GM18508 (cell line): ENCODE measurements around the gene CD74.
"Not testable (repeated sequence)": the region's sequence is repeated elsewhere in the genome, so short reads cannot be mapped to it uniquely, and the experiment has no call there.

Experiments
- ATAC-seq: cut with Tn5 transposase; IDR thresholded peaks from one replicate; pipeline ENCODE4 v1.9.1; 2021; ENCODE audit warnings: moderate number of reproducible peaks; ENCODE audit not compliant: insufficient read depth, unreplicated experiment

CD74 gene

DNA sequence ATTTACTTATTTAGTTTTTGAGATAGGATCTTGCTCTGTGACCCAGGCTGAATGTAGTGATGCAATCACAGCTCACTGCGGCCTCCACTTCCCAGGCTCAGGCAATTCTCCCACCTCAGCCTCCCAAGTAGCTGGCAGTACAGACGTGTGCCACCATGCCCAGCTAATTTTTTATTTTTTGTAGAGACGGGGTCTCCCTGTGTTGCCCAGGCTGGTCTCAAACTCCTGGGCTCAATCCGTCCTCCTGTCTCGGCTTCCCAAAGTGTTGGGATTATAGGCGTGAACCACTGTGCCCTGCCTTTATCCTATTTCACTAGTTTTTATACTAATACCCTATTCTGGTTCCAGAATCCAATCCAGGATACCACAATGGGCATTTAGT, 30.0 kb upstream of the CD74 start:
- ATAC-seq: no peak

DNA sequence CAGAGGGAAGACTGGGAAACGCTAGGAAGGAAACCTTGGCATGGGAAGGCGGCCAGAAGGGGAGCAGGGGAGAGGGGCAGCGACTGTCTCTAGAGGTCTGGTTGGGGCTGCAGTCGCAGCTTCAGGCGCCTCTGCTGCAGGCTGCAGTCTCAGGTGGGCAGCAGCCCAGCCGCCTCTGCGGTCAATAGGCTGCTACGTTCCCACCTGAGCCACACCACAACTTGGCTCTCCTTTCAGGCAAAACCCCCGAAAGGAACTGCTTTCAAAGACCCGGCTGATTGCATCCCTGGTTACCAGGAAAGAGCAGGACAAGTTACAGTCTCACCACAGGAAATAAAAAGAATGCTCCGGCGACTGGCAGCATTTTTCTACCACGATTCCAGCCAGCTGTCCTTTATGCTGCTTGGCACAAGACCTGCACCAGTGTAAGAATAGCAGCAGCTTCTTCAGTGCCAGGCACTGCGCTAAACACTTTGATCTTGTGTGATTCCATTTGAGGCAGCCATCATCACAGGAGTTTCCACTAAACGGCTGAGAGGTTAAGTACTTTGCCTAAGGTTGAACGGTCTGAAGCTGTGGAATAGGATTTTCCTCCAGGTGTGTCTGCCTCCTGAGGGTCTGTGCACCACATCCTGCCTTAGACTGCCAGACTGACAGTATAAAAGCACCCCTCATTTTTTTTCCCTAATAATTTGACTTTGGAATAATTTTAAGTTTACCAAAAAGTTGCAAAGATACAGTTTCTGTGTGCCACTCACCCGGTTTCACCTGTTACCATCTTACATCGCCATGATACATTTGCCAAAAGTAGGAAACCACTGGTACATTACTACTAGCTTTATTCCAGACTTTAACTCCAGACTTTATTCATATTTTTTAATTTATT, 29.3 kb upstream of the CD74 start:
- no peak for ATAC-seq

DNA sequence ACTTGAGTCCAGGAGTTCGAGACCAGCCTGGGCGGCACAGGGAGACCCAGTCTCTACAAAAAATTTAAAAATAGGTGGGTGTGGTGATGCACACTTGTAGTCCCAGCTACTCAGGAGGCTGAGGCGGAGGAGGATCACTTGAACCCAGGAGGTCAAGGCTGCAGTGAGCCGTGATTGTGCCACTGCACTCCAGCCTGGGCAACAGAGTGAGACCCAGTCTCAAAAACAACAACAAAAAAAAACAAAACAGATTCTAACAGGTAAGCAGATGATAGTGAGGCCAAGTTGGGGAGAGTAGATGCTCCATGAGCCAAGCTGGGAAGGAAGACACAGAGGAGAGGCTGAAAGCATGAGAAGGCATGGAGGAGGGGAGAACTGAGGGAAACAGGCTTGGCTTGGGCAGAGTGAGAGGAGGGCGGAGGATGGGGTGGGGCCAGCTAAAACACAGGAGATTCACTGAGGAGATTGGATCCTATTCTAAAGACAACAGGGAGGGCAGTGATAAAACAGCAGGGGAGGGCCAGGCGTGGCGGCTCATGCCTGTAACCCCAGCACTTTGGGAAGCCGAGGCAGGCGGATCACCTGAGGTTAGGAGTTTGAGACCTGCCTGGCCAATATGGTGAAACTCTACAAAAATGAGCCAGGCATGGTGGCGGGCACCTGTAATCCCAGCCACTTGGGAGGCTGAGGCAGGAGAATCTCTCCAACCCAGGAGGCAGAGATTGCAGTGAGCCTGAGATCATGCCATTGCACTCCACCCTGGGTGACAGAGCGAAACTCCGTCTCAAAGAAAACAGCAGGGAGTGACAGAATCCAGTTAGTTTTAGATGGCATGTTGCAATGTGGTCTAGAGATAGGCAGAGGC, 28.5 kb upstream of the CD74 start:
- ATAC-seq: no peak

DNA sequence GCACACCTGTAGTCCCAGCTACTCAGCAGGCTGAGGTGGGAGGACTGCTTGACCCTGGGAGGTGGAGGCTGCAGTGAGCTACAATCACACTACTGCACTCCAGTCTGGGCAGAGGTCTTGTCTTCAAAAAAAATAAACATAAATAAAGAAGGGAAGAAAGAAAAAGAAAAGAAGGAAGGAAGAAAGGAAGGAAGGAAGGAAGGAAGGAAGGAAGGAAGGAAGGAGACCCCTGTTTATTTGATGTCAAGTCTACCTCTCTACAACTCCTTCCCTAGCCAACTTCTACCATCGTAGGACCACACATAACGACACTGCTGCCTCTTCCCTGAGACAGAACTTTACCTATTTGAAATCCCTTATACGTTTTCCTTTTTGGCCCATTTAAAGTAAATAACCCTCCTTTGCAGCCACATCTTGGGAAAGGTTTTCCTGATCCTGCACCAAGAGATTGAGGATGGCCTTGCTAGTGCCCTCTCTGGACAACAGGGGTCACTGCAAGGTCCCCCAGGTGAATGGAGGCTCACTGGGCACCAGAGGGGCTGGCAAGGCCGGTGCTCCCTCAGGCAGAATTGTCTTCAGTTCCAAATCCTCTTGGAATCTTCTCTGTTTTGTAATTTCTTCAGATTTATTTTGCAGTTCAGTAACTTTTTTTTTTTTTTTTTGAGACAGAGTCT, 26.3 kb upstream of the CD74 start:
- no peak for ATAC-seq

DNA sequence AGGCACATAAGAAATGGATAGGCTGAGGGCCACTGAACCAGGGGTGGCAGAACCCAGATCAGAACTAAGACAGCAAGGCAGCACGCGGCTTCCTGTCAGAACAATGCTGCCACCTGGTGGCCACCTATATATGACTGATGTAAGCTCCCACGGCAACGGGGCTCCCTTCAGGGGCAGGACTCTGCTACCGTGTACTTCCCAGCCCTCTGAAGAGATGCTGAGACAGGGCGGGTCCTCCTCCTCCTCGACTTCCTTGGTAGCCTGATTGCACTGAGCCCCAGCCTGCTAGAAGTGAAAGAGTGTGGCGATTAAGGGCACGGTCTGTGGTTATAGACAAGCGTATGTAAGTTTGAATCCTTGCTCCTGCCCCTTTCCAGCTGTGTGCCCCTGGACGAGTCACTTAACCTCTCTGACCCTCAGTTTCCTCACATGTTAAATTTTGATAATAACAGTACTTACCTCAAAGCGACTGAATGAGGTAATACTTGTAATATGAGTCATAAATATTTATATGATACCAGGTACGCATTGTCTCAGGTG, 23.5 kb upstream of the CD74 start:
- peak; percentile 87 for ATAC-seq

DNA sequence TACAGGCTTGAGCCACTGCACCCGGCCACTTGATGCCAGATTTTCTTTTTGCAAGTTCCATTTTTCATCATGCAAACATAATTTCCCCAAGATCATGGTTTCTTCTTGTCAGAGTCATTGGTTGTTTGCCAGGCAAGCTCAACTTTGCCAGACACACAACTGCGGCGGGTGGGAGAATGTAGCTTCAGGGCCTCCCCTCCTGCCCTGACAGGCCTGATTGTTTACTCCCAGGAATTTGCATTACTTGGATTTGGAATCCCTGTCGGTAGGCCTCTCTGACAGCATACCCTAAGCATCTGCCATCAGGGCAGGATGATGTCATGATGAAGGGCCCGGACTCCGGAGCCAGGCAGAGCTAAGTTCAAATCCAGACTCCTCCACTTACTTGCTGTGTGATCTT, 21.8 kb upstream of the CD74 start:
- ATAC-seq: no peak

DNA sequence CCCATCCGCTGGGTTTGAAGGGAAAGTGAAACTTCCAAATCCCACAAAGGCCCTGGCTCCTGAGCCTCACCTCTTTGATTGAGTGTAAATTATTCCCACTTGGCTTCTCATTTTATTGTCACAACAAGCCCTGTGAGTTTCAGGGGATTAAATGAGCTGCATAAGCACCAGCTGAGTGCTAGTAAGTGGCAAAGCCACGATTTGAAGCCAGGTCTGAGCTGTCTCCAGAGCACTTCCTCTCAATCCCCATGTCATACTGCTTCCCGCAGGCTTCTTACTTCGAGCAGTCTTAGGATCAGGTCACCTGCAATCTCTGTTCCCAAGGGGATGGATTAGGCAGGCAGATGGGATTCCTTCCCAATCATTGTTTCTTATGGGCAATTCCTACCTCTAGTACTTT, 18.9 kb upstream of the CD74 start:
- ATAC-seq: no peak

DNA sequence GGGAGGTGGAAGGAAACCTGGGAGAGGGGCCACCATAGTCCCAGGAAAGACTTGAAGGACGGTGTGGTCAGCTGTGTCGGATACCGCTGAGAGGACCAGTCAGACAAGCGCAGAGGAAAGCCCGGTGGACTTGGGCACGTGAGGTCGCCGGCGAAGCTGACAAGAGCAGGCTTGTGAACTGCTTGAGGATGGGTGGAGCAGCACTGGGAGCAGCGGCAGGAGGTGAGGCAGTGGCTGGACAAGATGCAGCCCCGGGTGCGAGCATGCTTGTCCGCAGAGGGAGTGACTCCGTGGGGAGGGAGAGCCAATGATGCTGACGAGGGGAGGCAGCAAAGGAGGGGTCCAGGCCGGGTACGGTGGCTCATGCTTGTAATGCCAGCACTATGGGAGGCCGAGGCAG, 18.3 kb upstream of the CD74 start:
- ATAC-seq: no peak

DNA sequence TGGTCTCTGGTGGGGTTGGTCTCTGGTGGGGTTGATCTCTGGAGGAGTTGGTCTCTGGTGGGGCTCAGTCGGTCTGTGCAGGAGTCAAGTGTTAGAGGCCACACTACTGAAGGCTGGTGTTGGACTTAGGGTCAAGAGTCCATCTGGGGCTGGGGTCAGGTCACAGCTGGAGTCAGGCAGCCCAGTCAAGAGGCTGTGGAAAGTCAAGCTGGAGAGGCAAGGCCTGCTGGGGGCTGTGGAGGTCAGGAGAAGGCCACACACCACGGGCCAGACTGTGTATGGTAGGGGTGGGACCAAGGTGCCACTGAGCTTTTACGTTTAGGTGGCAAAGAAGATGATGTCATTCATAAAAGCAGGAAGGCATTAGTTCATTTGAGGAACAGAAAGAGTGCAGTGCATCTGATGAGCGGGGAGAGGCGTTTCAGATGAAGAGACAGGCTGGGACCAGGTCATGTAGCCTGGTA, 16.7 kb upstream of the CD74 start:
- ATAC-seq: peak; percentile 83

DNA sequence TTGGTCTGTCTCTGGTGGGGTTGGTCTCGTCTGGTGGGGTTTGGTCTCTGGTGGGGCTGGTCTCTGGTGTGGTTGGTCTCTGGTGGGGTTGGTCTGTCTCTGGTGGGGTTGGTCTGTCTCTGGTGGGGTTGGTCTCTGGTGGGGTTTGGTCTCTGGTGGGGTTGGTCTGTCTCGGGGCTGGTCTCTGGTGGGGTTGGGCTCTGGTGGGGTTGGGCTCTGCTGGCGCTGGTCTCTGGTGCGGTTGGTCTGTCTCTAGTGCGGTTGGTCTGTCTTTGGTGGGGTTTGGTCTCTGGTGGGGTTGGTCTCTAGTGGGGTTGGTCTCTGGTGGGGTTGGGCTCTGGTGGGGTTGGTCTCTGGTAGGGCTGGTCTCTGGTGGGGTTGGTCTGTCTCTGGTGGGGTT, 16.3 kb upstream of the CD74 start:
- ATAC-seq: no peak

DNA sequence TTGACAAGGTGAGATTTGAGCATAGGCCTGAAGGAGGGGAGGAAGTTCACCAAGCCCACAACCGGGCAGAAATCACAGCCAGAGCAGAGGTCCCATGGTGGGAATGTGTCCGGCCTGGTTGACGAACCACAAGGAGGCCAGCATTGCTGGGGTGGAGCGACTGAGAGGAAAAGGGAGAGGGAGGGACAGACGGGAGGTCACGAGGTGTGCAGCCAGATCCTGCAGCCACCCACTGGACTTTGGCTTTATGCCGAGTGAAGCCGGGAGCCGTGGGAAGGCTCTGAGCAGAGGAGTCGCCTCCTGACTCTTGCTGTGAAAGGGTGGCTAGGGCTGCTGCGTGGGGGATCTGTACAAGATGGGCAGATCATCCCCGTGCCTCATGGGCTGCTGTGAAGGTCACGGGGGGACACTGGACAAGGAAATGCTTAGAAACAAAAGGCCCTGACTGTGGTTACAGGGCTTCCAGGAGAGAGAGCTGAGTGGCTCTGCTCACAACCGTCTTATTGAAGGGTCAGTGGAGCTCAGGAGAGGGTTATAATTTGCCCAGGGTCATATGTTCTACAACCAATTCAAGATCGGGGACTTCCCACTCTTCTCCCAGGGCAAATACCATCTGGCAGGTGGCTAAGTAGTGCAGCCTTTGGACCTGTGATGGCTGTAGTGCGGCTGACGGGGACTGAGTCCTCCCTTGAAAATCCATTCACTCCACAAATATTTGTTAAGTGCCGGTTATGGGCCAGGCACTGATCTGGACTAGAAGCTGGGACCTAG, 15.6 kb upstream of the CD74 start:
- no peak for ATAC-seq

DNA sequence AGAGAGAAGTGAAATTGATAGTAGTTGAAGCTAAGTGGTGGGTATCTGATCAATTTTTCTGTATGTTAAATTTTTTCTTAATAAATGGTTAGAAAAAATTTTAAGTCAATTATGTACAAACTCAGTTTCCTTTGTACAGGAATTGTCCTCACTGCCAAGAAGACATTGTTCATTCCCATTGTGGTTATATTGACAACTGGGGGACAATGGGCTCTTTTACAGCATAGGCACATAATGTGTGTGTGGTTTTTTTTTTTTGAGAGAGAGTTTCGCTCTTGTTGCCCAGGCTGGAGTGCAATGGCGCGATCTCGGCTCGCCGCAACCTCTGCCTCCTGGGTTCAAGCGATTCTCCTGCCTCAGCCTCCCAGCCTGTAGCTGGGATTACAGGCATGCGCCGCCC, 13.5 kb upstream of the CD74 start:
- ATAC-seq: not testable (repeated sequence)

DNA sequence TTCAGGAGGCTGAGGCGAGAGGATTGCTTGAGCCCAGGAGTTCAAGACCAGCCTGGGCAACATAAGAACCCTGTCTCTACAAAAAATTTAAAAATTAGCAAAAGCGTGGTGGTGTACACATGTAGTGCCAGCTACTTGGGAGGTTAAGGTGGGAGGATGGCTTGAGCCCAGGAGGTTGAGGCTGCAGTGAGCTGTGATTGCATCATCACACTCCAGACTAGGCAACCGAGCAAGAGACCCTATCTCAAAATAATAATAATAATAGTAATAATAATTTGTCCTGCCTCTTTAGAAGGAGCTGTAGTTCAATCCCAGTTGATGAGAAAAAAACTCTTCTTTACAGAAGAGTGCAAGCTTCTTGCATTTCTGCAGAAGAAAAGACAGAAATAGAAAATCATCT, 10.0 kb upstream of the CD74 start:
- no peak for ATAC-seq

DNA sequence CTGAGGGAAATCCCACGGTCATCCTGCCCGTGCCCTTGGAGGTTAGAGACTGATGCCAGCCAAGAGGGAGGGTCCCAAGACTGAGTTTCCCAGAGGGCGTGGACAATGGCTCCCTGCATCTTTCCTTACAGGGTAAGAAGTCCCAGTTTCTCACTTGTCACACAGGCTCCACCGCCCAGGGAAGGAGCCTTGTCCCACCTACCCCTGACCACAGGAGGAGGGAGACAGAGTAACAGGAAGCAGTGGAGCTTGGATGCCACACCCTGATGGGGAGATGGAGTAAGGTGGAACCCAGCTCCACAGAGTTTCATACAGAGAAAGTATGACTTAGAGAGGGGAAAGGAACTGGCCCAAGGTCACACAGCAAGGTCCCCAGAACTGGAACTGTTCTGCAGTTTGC, 9.4 kb upstream of the CD74 start:
- no peak for ATAC-seq

DNA sequence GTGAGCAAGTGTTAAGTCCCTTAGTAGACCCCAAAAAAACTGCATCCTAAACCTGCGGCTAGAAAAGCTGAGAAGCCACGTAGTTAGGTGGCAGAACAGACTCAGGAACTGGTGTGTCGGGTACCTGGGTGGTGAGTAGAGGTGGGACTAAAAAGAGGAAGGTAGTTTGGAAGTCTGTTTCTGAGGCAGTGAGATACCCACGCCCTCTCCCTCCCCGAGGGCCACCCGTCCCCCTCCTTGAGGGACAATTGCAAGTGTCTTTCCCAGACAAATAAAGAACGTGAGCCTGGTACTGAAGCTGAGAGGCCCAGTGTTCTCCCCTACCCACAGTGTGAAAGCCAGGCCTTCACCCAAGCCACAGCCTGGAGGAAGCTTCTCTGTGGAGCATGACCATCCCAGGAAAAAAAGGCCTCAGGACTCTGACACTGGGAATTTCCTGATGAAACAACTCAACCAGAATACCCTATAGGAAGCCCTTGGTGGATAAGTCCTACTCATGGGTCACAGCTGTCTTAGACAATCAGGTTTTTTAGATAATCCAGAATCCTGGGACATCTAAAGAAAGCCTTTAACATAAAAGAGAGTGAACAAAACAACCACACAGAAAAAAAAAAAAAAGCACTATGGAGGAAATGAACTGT, 7.0 kb upstream of the CD74 start:
- peak; percentile 55 for ATAC-seq

DNA sequence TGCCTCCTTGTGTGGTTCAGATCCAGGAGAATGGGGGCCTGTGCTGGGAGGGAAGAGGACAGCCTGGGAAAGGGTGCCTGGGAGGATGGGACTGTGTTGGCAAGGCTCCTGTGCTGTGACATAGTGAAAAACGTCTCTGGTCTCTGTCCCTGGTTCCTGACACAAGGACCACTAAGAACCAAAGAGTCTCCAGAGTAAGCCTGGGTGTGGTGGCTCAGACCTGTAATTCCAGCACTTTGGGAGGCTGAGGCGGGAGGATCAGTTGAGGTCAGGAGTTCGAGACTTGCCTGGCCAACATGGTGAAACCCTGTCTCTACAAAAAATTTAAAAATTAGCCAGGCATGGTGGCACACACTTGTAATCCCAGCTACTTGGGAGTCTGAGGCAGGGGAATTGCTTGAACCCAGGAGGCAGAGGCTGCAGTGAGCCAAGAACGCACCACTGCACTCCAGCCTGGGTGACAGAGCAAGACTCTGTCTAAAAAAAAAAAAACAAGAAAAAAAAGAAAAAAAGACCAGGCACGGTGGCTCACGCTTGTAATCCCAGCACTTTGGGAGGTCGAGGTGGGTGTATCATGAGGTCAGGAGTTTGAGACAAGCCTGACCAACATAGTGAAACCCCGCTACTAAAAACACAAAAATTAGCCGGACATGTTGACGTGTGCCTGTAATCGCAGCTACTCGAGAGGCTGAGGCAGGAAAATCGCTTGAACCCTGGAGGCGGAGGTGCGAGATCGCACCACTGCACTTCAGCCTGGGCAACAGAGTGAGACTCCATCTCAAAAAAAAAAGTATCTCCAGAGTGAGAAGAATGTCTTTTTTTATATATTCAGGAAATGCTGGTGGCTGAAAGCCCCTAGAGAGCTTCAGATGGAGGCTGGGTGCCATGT, 1.4 kb upstream of the CD74 start:
- not testable (repeated sequence) for ATAC-seq

DNA sequence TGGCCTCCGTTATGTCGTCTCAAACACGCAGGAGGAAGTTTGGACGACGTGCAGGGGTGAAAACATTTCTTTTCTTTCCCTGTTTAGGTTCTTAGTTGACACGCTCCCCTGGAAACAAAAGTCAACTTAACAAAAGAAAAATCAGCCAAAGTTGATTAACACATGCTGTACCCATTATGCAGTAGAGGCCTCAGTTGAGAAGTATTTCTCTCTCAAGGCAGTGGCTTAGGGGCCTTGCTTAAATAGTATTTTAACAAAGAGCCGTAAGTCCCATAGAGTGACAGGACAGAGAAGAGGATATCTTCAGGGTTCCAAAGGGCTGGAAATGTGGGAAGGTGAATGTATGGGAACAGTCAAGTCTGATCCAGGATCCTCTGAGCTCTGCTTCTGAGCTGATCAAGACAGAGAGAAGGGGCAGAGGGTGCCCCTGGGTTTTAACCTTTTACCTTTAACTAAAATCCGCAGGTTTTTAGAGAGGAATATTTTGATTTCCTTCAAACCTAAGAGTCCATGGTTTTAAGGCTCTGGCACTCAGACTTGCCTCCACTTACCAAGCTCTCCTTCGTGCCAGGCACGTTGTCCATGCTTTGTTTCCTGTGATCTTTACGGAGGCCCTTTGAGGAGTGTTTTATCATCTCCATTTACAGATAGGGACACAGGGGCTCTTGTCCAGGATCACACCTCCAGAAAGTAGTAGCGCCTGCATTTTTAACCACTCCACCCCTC, 629 bp upstream of the CD74 start:
- no peak for ATAC-seq
